IPS-18c (cell line): ENCODE results near the gene ACTBL2.

Experiments
- H3K4me3 ChIP-seq: 2 replicates; pipeline ENCODE4 v1.7.0; 2013; ENCODE audit warnings: low read depth, mild to moderate bottlenecking, low read length, moderate library complexity; ENCODE audit not compliant: insufficient read depth
- H3K9me3 ChIP-seq: one replicate; pipeline ENCODE4 v1.6.1; 2013; ENCODE audit warnings: mild to moderate bottlenecking, low read length, moderate library complexity; ENCODE audit not compliant: control insufficient read depth, insufficient read depth

Gene ACTBL2

GRCh38 chr5:57436586-57436985 lies 46.0 kb downstream of the ACTBL2 start:
- peaks cover 2% of the 10 kb centered on the region for H3K9me3 ChIP-seq

GRCh38 chr5:57435701-57436134 lies 46.9 kb downstream of the ACTBL2 start:
- Histone ChIP-seq H3K4me3 (no peak overlapping the region), H3K9me3 (no peaks in the 10 kb centered on the region)

More at GRCh38 chr5:57436586-57436985, 46.0 kb downstream of the ACTBL2 start:
- no peak overlapping the region for H3K4me3 ChIP-seq

DNA sequence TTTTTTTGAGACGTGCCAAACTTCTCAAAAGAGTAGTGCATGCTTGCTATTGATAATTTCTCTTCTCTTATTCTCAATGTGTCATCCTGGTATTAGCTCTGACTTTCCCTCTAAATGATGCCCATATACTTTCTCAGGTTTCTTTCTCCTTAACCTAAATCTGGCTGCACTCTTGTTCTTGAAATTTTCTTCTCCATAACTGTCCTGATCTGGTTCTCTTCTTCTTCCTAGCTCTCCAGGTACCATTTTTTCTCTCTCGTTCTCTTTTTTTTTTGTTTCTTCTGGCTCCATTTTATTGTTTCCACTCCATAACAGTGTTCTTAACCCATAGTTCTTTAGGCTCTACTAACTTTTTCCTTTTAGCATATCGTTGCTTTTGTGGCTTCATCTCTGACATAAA lies 47.9 kb downstream of the ACTBL2 start:
- no peaks in the 10 kb centered on the region for H3K9me3 ChIP-seq

GRCh38 chr5:57434227-57434640 lies 48.4 kb downstream of the ACTBL2 start:
- H3K9me3 ChIP-seq = no peaks in the 10 kb centered on the region
- no peak overlapping the region for H3K4me3 ChIP-seq

More for the DNA sequence above, 47.9 kb downstream of the ACTBL2 start:
- H3K4me3 ChIP-seq = no peak overlapping the region

- no peak overlapping the region for H3K4me3 ChIP-seq
- no peaks in the 10 kb centered on the region for H3K9me3 ChIP-seq
Measured at GRCh38 chr5:57432876-57433275, 49.7 kb downstream of the ACTBL2 start.

DNA sequence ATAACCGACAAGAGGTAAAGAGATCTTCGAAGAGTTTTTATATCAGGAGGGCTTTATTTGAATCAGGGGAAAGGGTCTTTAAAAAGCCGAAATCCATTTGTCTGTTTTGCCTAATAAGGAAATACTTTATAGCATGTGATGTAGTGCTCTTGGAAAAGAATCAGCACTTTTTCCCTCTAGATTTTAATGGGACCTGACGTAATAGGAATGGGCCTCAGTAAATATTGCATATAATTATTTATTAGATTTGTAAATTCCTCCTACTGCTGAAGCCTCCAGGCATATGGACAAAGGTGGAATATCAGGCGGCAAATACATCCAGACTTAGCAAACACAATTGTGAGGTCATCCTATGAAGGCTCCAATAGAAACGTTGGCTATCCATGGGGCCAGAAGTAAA lies 50.9 kb downstream of the ACTBL2 start:
- no peaks in the 10 kb centered on the region for H3K9me3 ChIP-seq
- H3K4me3 ChIP-seq = no peak overlapping the region
